Coronary artery (tissue), 2 donors: ENCODE data around the gene CACNG3.
"Not testable (repeated sequence)": the region's sequence is repeated elsewhere in the genome, so short reads cannot be mapped to it uniquely, and the experiment has no call there.

Experiments
- DNase-seq: peaks from one replicate; pipeline ENCODE4 v3.0.0-alpha.2; 2017; ENCODE audit warnings: low spot score
- H3K27ac ChIP-seq, 2 donors: fragments of 200-600 bp; sonication (generic); one replicate each; pipeline ENCODE4 v1.5.1; 2016 to 2019
- H3K4me3 ChIP-seq: fragments of 200-600 bp; sonication (generic); 2 replicates; pipeline ENCODE4 v1.5.1; 2016; ENCODE audit warnings: mild to moderate bottlenecking, moderate library complexity
- TF ChIP-seq, protein P1 (sequence below): fragments of 200-600 bp; sonication (generic); IDR thresholded peaks from one replicate; pipeline ENCODE4 v1.5.1; 2019; ENCODE audit warnings: antibody characterized with exemption

Gene CACNG3

GRCh38 chr16:24221219-24221618 lies 34.9 kb upstream of the CACNG3 start:
- no peak for DNase-seq
- TF ChIP-seq, protein P1, sequence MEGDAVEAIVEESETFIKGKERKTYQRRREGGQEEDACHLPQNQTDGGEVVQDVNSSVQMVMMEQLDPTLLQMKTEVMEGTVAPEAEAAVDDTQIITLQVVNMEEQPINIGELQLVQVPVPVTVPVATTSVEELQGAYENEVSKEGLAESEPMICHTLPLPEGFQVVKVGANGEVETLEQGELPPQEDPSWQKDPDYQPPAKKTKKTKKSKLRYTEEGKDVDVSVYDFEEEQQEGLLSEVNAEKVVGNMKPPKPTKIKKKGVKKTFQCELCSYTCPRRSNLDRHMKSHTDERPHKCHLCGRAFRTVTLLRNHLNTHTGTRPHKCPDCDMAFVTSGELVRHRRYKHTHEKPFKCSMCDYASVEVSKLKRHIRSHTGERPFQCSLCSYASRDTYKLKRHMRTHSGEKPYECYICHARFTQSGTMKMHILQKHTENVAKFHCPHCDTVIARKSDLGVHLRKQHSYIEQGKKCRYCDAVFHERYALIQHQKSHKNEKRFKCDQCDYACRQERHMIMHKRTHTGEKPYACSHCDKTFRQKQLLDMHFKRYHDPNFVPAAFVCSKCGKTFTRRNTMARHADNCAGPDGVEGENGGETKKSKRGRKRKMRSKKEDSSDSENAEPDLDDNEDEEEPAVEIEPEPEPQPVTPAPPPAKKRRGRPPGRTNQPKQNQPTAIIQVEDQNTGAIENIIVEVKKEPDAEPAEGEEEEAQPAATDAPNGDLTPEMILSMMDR: no peak
- Histone ChIP-seq H3K27ac (no peak overlapping the region), H3K4me3 (no peak overlapping the region)

DNA sequence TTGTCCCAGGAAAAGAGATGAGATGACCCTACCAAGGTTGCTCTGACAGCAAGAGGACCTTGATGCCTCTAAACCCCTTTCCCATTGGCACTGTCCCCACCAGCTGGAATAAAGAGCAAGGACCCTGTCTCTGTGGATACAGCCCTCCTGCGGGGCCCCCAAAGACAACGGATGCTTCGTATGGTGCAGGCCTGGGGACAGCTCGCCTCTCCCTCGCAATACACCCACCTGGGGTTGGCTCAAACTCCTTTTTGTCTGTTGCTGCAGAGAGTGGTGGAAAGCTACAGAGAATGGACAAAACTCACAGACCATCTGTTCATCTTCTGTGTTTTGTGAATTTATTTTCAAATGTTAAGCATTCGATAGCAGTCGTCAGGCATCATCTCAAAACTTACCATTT lies 27.6 kb upstream of the CACNG3 start:
- TF ChIP-seq, protein P1: no peak
- Histone ChIP-seq H3K27ac (no peak overlapping the region), H3K4me3 (no peak overlapping the region)
- no peak for DNase-seq

DNA sequence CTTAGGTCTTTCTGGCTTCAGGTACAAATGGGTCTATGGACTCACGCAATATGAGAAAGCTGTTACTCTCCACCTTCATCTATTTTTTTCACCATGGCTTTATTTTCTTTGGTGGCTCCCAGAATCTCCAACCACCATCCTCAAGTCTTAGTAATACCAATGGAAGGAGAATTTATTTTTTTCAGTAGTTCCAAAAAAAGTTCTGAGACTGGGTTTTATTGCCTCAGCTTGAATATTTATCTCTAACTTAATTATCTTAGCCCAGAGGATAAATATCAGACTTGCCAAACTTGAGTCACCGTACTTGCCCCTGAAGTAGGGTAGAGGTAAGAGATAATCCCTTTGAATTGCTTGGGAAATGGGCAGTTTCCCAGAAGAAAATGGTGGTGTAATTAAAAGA lies 23.2 kb upstream of the CACNG3 start:
- no peak for DNase-seq
- Histone ChIP-seq H3K4me3 (no peak overlapping the region), H3K27ac (no peak overlapping the region)
- TF ChIP-seq, protein P1: no peak

DNA sequence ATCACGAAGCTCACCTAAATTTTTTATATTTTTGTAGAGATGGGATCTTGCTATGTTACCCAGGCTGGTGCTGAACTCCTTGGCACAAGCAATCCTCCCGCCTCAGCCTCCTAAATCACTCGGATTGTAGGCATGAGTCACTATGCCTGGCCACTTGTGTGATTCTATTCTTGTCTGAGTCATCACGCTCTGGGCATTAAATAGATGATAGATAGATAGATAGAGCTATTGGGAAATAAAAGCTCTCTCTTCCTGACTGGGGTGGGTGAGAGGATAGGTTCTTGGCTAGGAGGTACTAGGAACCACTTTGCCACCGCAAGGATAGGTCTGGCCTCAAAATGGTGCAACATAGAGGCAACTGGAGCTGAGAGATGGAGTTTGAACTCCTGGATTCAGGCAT lies 21.4 kb upstream of the CACNG3 start:
- TF ChIP-seq, protein P1: no peak
- H3K4me3 ChIP-seq: no peak overlapping the region
- DNase-seq: no peak
- no peak overlapping the region for H3K27ac ChIP-seq

DNA sequence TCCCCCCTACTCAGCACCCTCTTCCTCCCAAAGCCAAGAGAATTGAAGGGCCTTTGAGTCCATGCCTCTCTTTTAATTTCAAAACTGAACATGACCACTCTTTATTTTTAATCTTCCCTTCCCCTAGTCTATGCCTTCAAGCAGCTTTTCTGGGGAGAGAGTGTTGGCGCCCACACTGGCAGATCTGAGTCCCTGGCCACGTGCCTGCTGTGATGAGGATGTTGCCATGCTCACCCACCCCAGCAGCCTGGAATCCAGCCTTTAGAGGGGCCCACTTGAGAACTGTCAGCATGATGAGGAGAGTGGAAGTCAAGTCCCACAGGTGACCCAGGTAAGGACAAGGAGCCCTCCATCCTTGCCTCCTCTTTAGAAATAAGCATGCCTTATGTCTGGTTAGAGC lies 20.3 kb upstream of the CACNG3 start:
- Histone ChIP-seq H3K27ac (no peak overlapping the region), H3K4me3 (no peak overlapping the region)
- TF ChIP-seq, protein P1: no peak
- DNase-seq: no peak

DNA sequence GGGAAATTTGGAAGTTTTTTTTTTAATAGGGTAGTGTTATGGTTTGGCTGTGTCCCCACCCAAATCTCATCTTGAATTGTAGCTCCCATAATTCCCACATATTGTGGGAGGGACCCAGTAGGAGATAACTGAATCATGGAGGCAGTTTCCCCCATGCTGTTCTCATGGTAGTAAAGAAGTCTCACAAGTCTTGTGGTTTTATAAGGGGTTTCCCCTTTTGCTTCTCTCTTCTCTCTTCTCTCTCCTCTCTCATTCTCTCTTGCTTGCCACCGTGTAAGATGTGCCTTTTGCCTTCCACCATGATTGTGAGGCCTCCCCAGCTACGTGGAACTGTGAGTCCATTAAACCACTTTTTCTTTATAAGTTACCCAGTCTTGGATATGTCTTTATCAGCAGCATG lies 17.3 kb upstream of the CACNG3 start:
- not testable (repeated sequence) for H3K27ac ChIP-seq, DNase-seq, H3K4me3 ChIP-seq

DNA sequence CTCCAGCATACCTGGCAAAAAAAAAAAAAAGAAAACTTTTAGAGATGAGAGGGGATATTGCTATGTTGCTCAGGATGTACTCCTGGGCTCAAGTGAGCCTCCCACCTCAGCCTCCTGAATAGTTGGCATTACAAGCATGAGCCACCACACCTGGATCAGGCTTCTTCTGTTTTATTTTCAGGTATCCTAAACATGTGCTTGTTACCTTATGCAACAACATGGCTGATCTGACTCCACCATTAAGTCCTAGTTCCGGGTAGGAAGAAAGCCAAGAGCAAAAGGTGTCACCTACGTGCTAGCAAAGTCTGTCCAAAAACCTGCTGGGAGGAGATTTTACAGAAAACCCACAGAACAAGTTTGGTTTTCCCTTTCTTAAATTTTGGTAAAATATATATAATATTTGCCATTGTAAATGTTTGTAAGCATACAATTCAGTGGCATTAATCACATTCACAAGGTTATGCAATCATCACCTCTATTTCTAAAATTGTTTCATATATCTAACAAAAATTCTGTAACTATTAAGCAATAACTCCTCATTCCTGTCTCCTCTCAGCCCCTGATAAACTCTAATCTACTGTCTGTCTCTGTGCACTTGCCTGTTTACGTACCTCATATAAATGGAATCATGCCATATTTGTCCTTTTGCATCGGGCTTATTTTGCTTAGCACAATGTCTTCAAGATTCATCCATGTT lies 9.1 kb upstream of the CACNG3 start:
- H3K27ac ChIP-seq: no peak overlapping the region
- no peak for DNase-seq
- no peak overlapping the region for H3K4me3 ChIP-seq
- TF ChIP-seq, protein P1: no peak
